ENCODE results near the gene SLC22A16. TPM values are rescaled to one million over a fixed set of nuclear protein-coding genes. Genes with fewer than 3 reads are reported as not detected.

The SLC22A16 gene
- total and polyA plus RNA-seq, 2 of the 8 experiments (the other 6 are each of a cell fraction or from before 2014, with no cell fraction given) = not detected

GRCh38 chr6:110422444-110422822 lies 54.0 kb downstream of the SLC22A16 start:
- ChIA-PET POLR2A (ENCODE audit: partially characterized antibody) (no interaction called here), CTCF (ENCODE audit: partially characterized antibody) (no interaction called here)
- H3K14ac ChIP-seq (ENCODE audit: insufficient read length) = no peak overlapping the region
- H3K36me3 ChIP-seq (ENCODE audit: control insufficient read depth in 2 of 4, insufficient read depth in 4 of 4, low read length in 3 of 4) = no peaks in the 10 kb centered on the region
- no peak for TF ChIP-seq GTF2F1 (IDR thresholded peaks at IDR 0.05; ENCODE audit: borderline replicate concordance, low read depth, low read length)
- TF ChIP-seq SP2 (IDR thresholded peaks at IDR 0.05; ENCODE audit: low read length) = no peak
- TF ChIP-seq BRCA1 (IDR thresholded peaks at IDR 0.05; ENCODE audit: low read depth, low read length) = no peak
- no peak for TF ChIP-seq PHF8 (conservative IDR thresholded peaks at IDR 0.05; ENCODE audit: low read depth, low read length)
- TF ChIP-seq SUZ12 (IDR thresholded peaks at IDR 0.05; ENCODE audit: low read length) = no peak
- TF ChIP-seq RNF2 (IDR thresholded peaks at IDR 0.05; ENCODE audit: borderline replicate concordance, low read depth, low read length, missing control alignments, poor library complexity, severe bottlenecking) = no peak
- H2AFZ ChIP-seq (ENCODE audit: low read length) = no peak overlapping the region
- no peak overlapping the region for H2BK20ac ChIP-seq (ENCODE audit: low read length)
- H2BK120ac ChIP-seq (replicated peaks; ENCODE audit: low read depth, low read length) = no peak overlapping the region
- FAIRE-seq = no peak
- no peak overlapping the region for H3K9ac ChIP-seq (replicated peaks in 1 of 4; ENCODE audit: extremely low read depth in 1 of 4, low read depth in 3 of 4, low read length in 3 of 4)
- peaks cover 3% of the 10 kb centered on the region; the same call in 1 of the 2 replicates for H3K23me2 ChIP-seq (ENCODE audit: low read depth, low read length)
- H4K5ac ChIP-seq (ENCODE audit: insufficient read length, low read depth, low read length) = no peak overlapping the region
- H2AK5ac ChIP-seq (ENCODE audit: low read depth, low read length) = no peak overlapping the region
- H3K79me1 ChIP-seq (ENCODE audit: low read depth, low read length) = no peaks in the 10 kb centered on the region
- no peak overlapping the region for H3K4me3 ChIP-seq (ENCODE audit: extremely low read depth in 1 of 4, insufficient read depth in 2 of 4, low read depth in 3 of 4, low read length in 4 of 4)
- no peak overlapping the region for H2BK15ac ChIP-seq (ENCODE audit: low read length)
- no peak for DNase-seq (ENCODE audit: low read depth in 1 of 2, low spot score in 2 of 2)
- H2BK12ac ChIP-seq (ENCODE audit: low read depth, low read length) = no peak overlapping the region
- no peak overlapping the region for H3K27ac ChIP-seq (ENCODE audit: low read depth, low read length)
- no peaks in the 10 kb centered on the region for H3K79me2 ChIP-seq (ENCODE audit: control insufficient read depth in 1 of 2, insufficient read depth in 2 of 2, low read length in 2 of 2)
- no peak overlapping the region for H4K91ac ChIP-seq (replicated peaks; ENCODE audit: insufficient read length, low read length)
- no peak overlapping the region for H3K4ac ChIP-seq (replicated peaks; ENCODE audit: insufficient read length, low read depth, low read length)
- H2BK5ac ChIP-seq (ENCODE audit: low read depth, low read length) = no peak overlapping the region
- no peaks in the 10 kb centered on the region for H4K20me1 ChIP-seq (replicated peaks in 1 of 2; ENCODE audit: control insufficient read depth in 1 of 2, insufficient read depth in 2 of 2, low read length in 2 of 2)
- no peak overlapping the region for H3K56ac ChIP-seq (replicated peaks; ENCODE audit: insufficient read length, low read depth, low read length)
- H3K27me3 ChIP-seq (replicated peaks in 1 of 4; ENCODE audit: control insufficient read depth in 3 of 4, extremely low read depth in 1 of 4, insufficient read depth in 3 of 4, low read length in 3 of 4) = no peaks in the 10 kb centered on the region
- H4K8ac ChIP-seq (ENCODE audit: extremely low read depth, insufficient read depth, low read length) = no peak overlapping the region
- H3K18ac ChIP-seq (ENCODE audit: extremely low read depth, low read length) = no peak overlapping the region
- no peak overlapping the region for H3K4me2 ChIP-seq (ENCODE audit: insufficient read depth in 1 of 2, low read depth in 2 of 2, low read length in 2 of 2)
- H3K23ac ChIP-seq (ENCODE audit: insufficient read length) = no peak overlapping the region
- no peaks in the 10 kb centered on the region for H3K9me3 ChIP-seq (ENCODE audit: insufficient read depth in 2 of 2, low read depth in 1 of 2, low read length in 1 of 2)
- no peaks in the 10 kb centered on the region for H3K4me1 ChIP-seq (replicated peaks in 1 of 4; ENCODE audit: control insufficient read depth in 3 of 4, insufficient read depth in 4 of 4, low read length in 3 of 4)
